ENCODE results near the gene RBM10. TPM values are rescaled to one million over a fixed set of nuclear protein-coding genes. Genes with fewer than 3 reads are reported as not detected.
A peak's percentile ranks its signal among the peaks of the same experiment; 100 is the strongest.

The RBM10 gene
- total and polyA plus RNA-seq, 9 of the 15 experiments (the other 6 are each of a cell fraction or from before 2014, with no cell fraction given), result 1.1 to 61.7 (median 31.5) TPM

- Histone ChIP-seq H2AFZ (ENCODE audit: low read depth, low read length) (no peak overlapping the region), H3K9me1 (ENCODE audit: control insufficient read depth, insufficient read depth, low read length) (peaks cover 7% of the 10 kb centered on the region), H3K79me2 (ENCODE audit: control insufficient read depth, insufficient read depth, low read length) (peaks cover 33% of the 10 kb centered on the region), H3K36me3 (ENCODE audit: control insufficient read depth, insufficient read depth, low read length) (peaks cover 60% of the 10 kb centered on the region; the same call in 2 of the 3 replicates), H3K4me2 (ENCODE audit: insufficient read depth, low read length) (no peak overlapping the region), H4K20me1 (replicated peaks; ENCODE audit: control insufficient read depth, insufficient read depth, low read length) (peaks cover 30% of the 10 kb centered on the region), H3K4me3 (no peak overlapping the region), H3K9ac (ENCODE audit: insufficient read depth in 1 of 2, low read depth in 2 of 2, low read length in 2 of 2) (no peak overlapping the region), H3K27ac (ENCODE audit: extremely low read depth, low read depth, low read length) (no peak overlapping the region), H3K27me3 (ENCODE audit: control insufficient read depth in 2 of 2, insufficient read depth in 2 of 2, low read length in 2 of 2) (no peaks in the 10 kb centered on the region), H3K9me3 (replicated peaks; ENCODE audit: control insufficient read depth, insufficient read depth, low read depth, low read length) (no peaks in the 10 kb centered on the region), H3K4me1 (replicated peaks in 1 of 2; ENCODE audit: control insufficient read depth in 2 of 2, insufficient read depth in 2 of 2, low read length in 2 of 2) (peaks cover 16 to 30% of the 10 kb centered on the region in 2 experiments; a peak in 4 of 5 replicates)
- no peak for TF ChIP-seq ZNF384 (IDR thresholded peaks at IDR 0.05; ENCODE audit: low read depth, low read length)
- TF ChIP-seq RAD51 (IDR thresholded peaks at IDR 0.05; ENCODE audit: borderline replicate concordance, low read depth), result no peak
- TF ChIP-seq STAG1 (CRISPR knock-in tag; IDR thresholded peaks at IDR 0.05; ENCODE audit: borderline replicate concordance), result no peak
- TF ChIP-seq ZNF41 (CRISPR knock-in tag; conservative IDR thresholded peaks at IDR 0.05), result no peak
- TF ChIP-seq CEBPB (tag; IDR thresholded peaks at IDR 0.05), result 0 out of 2 replicates have a peak, but pooled peaks have one; percentile 10
- in situ Hi-C loops (cut with MboI) (no loop called here), intact Hi-C loops (cut with micrococcal nuclease) (no loop called here)
- ATAC-seq, result no peak
- ChIA-PET CTCF (ENCODE audit: low intra/inter-chr PET ratio) (no interaction called here), POLR2A (no interaction called here)
- BruUV-seq (replicated peaks), result no TSS peak
- no peak for FAIRE-seq
- DNase-seq (ENCODE audit: extremely low read depth in 1 of 4, low spot score in 3 of 4), result no peak
- WGBS (ENCODE audit: insufficient coverage, low coverage, missing lambda C conversion rate), result 79% methylated on average over 8 of the region's 8 CpGs
Observed at GRCh38 chrX:47216393-47216925, 71.4 kb downstream of the RBM10 start.
